Skeletal muscle satellite cell (primary cell): ENCODE results near the gene CTNNBIP1.

Experiments
- H3K27me3 ChIP-seq: 2 replicates; pipeline ENCODE4 v1.7.0; 2013; ENCODE audit warnings: low read length; ENCODE audit not compliant: control insufficient read depth, insufficient read depth
- H3K36me3 ChIP-seq: 2 replicates; pipeline ENCODE4 v1.7.0; 2013; ENCODE audit warnings: mild to moderate bottlenecking, control low read depth, low read length; ENCODE audit not compliant: insufficient read depth
- H3K4me1 ChIP-seq: 2 replicates; pipeline ENCODE4 v1.7.0; 2013; ENCODE audit warnings: low read length; ENCODE audit not compliant: control insufficient read depth, insufficient read depth
- H3K4me2 ChIP-seq: 2 replicates; pipeline ENCODE4 v1.7.0; 2013; ENCODE audit warnings: mild to moderate bottlenecking, low read length
- H3K4me3 ChIP-seq: 2 replicates; pipeline ENCODE4 v1.7.0; 2013; ENCODE audit warnings: low read length
- H3K9ac ChIP-seq: 2 replicates; pipeline ENCODE4 v1.7.0; 2013; ENCODE audit warnings: mild to moderate bottlenecking, low read depth, low read length, moderate library complexity
- H3K9me3 ChIP-seq: replicated peaks from 2 replicates; pipeline ENCODE4 v1.7.0; 2013; ENCODE audit warnings: mild to moderate bottlenecking, control low read depth, low read length

CTNNBIP1 gene

GRCh38 chr1:9902060-9902452 is 8.0 kb downstream of the CTNNBIP1 start:
- Histone ChIP-seq H3K4me1 (peaks cover 13% of the 10 kb centered on the region), H3K9me3 (no peaks in the 10 kb centered on the region), H3K4me2 (no peak overlapping the region), H3K9ac (no peak overlapping the region), H3K27me3 (no peaks in the 10 kb centered on the region), H3K4me3 (no peak overlapping the region), H3K36me3 (no peaks in the 10 kb centered on the region)

GRCh38 chr1:9901148-9902059 is 8.7 kb downstream of the CTNNBIP1 start:
- Histone ChIP-seq H3K36me3 (no peaks in the 10 kb centered on the region), H3K4me2 (no peak overlapping the region), H3K9me3 (no peaks in the 10 kb centered on the region), H3K27me3 (no peaks in the 10 kb centered on the region), H3K4me1 (peaks cover 13% of the 10 kb centered on the region), H3K9ac (no peak overlapping the region), H3K4me3 (no peak overlapping the region)

- Histone ChIP-seq H3K36me3 (no peaks in the 10 kb centered on the region), H3K4me1 (peaks cover 13% of the 10 kb centered on the region), H3K4me3 (no peak overlapping the region), H3K9me3 (no peaks in the 10 kb centered on the region), H3K4me2 (no peak overlapping the region), H3K27me3 (no peaks in the 10 kb centered on the region), H3K9ac (no peak overlapping the region)
These were observed 9.7 kb downstream of the CTNNBIP1 start for GRCh38 chr1:9900142-9901043.

- no peaks in the 10 kb centered on the region for H3K9me3 ChIP-seq
- H3K36me3 ChIP-seq = no peaks in the 10 kb centered on the region
- H3K4me2 ChIP-seq = no peak overlapping the region
- no peak overlapping the region for H3K4me3 ChIP-seq
- no peaks in the 10 kb centered on the region for H3K27me3 ChIP-seq
- peaks cover 44% of the 10 kb centered on the region for H3K4me1 ChIP-seq
- no peak overlapping the region for H3K9ac ChIP-seq
These were observed 16.0 kb downstream of the CTNNBIP1 start for GRCh38 chr1:9894115-9894514.

- H3K4me3 ChIP-seq = peak overlapping the region; percentile 49
- peak overlapping the region; percentile 35 for H3K9ac ChIP-seq
- H3K9me3 ChIP-seq = no peaks in the 10 kb centered on the region
- no peaks in the 10 kb centered on the region for H3K27me3 ChIP-seq
- no peaks in the 10 kb centered on the region for H3K36me3 ChIP-seq
- H3K4me1 ChIP-seq = peaks cover 38% of the 10 kb centered on the region
- H3K4me2 ChIP-seq = peak overlapping the region; percentile 71
These were observed 17.2 kb downstream of the CTNNBIP1 start for GRCh38 chr1:9892563-9893528.

- no peaks in the 10 kb centered on the region for H3K27me3 ChIP-seq
- no peak overlapping the region for H3K4me2 ChIP-seq
- no peaks in the 10 kb centered on the region for H3K9me3 ChIP-seq
- H3K36me3 ChIP-seq = no peaks in the 10 kb centered on the region
- peaks cover 38% of the 10 kb centered on the region for H3K4me1 ChIP-seq
- no peak overlapping the region for H3K4me3 ChIP-seq
- no peak overlapping the region for H3K9ac ChIP-seq
These were observed 18.9 kb downstream of the CTNNBIP1 start for GRCh38 chr1:9891207-9891606.

GRCh38 chr1:9890224-9890731 is 19.8 kb downstream of the CTNNBIP1 start:
- no peaks in the 10 kb centered on the region for H3K36me3 ChIP-seq
- peaks cover 38% of the 10 kb centered on the region for H3K4me1 ChIP-seq
- H3K4me3 ChIP-seq = no peak overlapping the region
- peak overlapping the region; percentile 10 for H3K9ac ChIP-seq
- no peaks in the 10 kb centered on the region for H3K9me3 ChIP-seq
- H3K4me2 ChIP-seq = peak overlapping the region; percentile 56
- H3K27me3 ChIP-seq = no peaks in the 10 kb centered on the region

- Histone ChIP-seq H3K4me3 (no peak overlapping the region), H3K9me3 (no peaks in the 10 kb centered on the region), H3K36me3 (no peaks in the 10 kb centered on the region), H3K27me3 (no peaks in the 10 kb centered on the region), H3K4me2 (no peak overlapping the region), H3K9ac (no peak overlapping the region), H3K4me1 (peaks cover 38% of the 10 kb centered on the region)
These were observed 20.7 kb downstream of the CTNNBIP1 start for GRCh38 chr1:9889411-9889810.

GRCh38 chr1:9888886-9889285 is 21.2 kb downstream of the CTNNBIP1 start:
- H3K9ac ChIP-seq = no peak overlapping the region
- H3K4me1 ChIP-seq = peaks cover 35% of the 10 kb centered on the region
- H3K27me3 ChIP-seq = no peaks in the 10 kb centered on the region
- no peak overlapping the region for H3K4me3 ChIP-seq
- H3K9me3 ChIP-seq = no peaks in the 10 kb centered on the region
- no peaks in the 10 kb centered on the region for H3K36me3 ChIP-seq
- no peak overlapping the region for H3K4me2 ChIP-seq

GRCh38 chr1:9887070-9887469 is 23.0 kb downstream of the CTNNBIP1 start:
- Histone ChIP-seq H3K4me1 (peaks cover 28% of the 10 kb centered on the region), H3K9me3 (no peaks in the 10 kb centered on the region), H3K36me3 (no peaks in the 10 kb centered on the region), H3K4me3 (no peak overlapping the region), H3K27me3 (no peaks in the 10 kb centered on the region), H3K9ac (no peak overlapping the region), H3K4me2 (no peak overlapping the region)
